HepG2 (cell line): ENCODE measurements around the gene SMIM13. TPM values are rescaled to one million over a fixed set of nuclear protein-coding genes. Genes with fewer than 3 reads are reported as not detected.
A peak's percentile ranks its signal among the peaks of the same experiment; 100 is the strongest.

ENCODE experiments used
- CBX5 ChIP-seq: sonication (generic); formaldehyde crosslinking; IDR thresholded peaks from 2 replicates; pipeline ENCODE4 v1.4.0; 2020; ENCODE audit warnings: missing genetic modification reagents, borderline replicate concordance
- ERF ChIP-seq: IDR thresholded peaks from 2 replicates; pipeline ENCODE4 v1.6.1; 2018; ENCODE audit warnings: missing biosample characterization, missing genetic modification reagents
- HDAC2 ChIP-seq: sonication (generic); formaldehyde crosslinking; IDR thresholded peaks from 2 replicates; pipeline ENCODE4 v1.4.0; 2020; ENCODE audit warnings: missing genetic modification reagents
- HHEX ChIP-seq: IDR thresholded peaks from 2 replicates; pipeline ENCODE4 v1.6.1; 2016; ENCODE audit warnings: control low read depth
- IKZF1 ChIP-seq: fragments of 450-650 bp; IDR thresholded peaks from 2 replicates; pipeline ENCODE4 v1.7.1; 2016
- IRF2 ChIP-seq: IDR thresholded peaks from 2 replicates; pipeline ENCODE4 v1.6.1; 2018; ENCODE audit warnings: missing genetic modification reagents, missing compliant biosample characterization
- MBNL3 ChIP-seq: fragments of 250-450 bp; sonication (Bioruptor Pico); conservative IDR thresholded peaks from 2 replicates; pipeline ENCODE4 v1.8.0; 2022; ENCODE audit warnings: mild to moderate bottlenecking, inconsistent platforms
- NCOA2 ChIP-seq: sonication (generic); formaldehyde crosslinking; IDR thresholded peaks from 2 replicates; pipeline ENCODE4 v1.8.0; 2022; ENCODE audit warnings: inconsistent platforms
- NR2C2 ChIP-seq: sonication (generic); formaldehyde crosslinking; IDR thresholded peaks from 2 replicates; pipeline ENCODE4 v1.4.0; 2020; ENCODE audit warnings: missing genetic modification reagents, mild to moderate bottlenecking, moderate library complexity, borderline replicate concordance
- NRL ChIP-seq: sonication (generic); formaldehyde crosslinking; IDR thresholded peaks from 2 replicates; pipeline ENCODE4 v1.5.0; 2020; ENCODE audit warnings: missing genetic modification reagents, mild to moderate bottlenecking, moderate library complexity, borderline replicate concordance
- RCOR2 ChIP-seq: IDR thresholded peaks from 2 replicates; pipeline ENCODE4 v1.6.1; 2016; ENCODE audit warnings: missing biosample characterization, missing genetic modification reagents
- SP2 ChIP-seq: sonication (generic); formaldehyde crosslinking; IDR thresholded peaks from 2 replicates; pipeline ENCODE4 v1.5.1; 2020; ENCODE audit warnings: mild to moderate bottlenecking, missing genetic modification reagents
- TEAD3 ChIP-seq: optimal IDR thresholded peaks from 2 replicates; pipeline ENCODE3; 2016; ENCODE audit warnings: borderline replicate concordance
- ZFP62 ChIP-seq: sonication (generic); formaldehyde crosslinking; IDR thresholded peaks from 2 replicates; pipeline ENCODE4 v1.4.0; 2020; ENCODE audit warnings: missing genetic modification reagents
- ZNF205 ChIP-seq: IDR thresholded peaks from 2 replicates; pipeline ENCODE4 v1.6.1; 2018; ENCODE audit warnings: missing biosample characterization, missing genetic modification reagents
- ZNF264 ChIP-seq: sonication (generic); formaldehyde crosslinking; IDR thresholded peaks from 2 replicates; pipeline ENCODE4 v1.4.0; 2020; ENCODE audit warnings: missing genetic modification reagents
- ZNF432 ChIP-seq: sonication (generic); formaldehyde crosslinking; IDR thresholded peaks from 2 replicates; pipeline ENCODE4 v1.5.0; 2020; ENCODE audit warnings: missing genetic modification reagents, mild to moderate bottlenecking, borderline replicate concordance
- ZNF44 ChIP-seq: sonication (generic); formaldehyde crosslinking; IDR thresholded peaks from 2 replicates; pipeline ENCODE4 v1.5.1; 2020; ENCODE audit warnings: mild to moderate bottlenecking, missing genetic modification reagents
- ZNF543 ChIP-seq: sonication (generic); formaldehyde crosslinking; IDR thresholded peaks from 2 replicates; pipeline ENCODE4 v1.4.0; 2020; ENCODE audit warnings: mild to moderate bottlenecking, missing genetic modification reagents
- ZNF670 ChIP-seq: sonication (generic); formaldehyde crosslinking; IDR thresholded peaks from 2 replicates; pipeline ENCODE4 v1.8.0; 2022; ENCODE audit warnings: mild to moderate bottlenecking, missing genetic modification reagents, borderline replicate concordance
- ZNF672 ChIP-seq: sonication (generic); formaldehyde crosslinking; IDR thresholded peaks from 2 replicates; pipeline ENCODE4 v1.8.1; 2022; ENCODE audit warnings: missing genetic modification reagents
- ZSCAN9 ChIP-seq: IDR thresholded peaks from 2 replicates; pipeline ENCODE4 v1.6.1; 2016; ENCODE audit warnings: borderline replicate concordance
- polyA plus RNA-seq, 8 experiments: library from polyadenylated mRNA; depleted of rRNA in 3 of 8; stranded (reverse) in 7 of 8; unstranded in 1 of 8; fragments of >200 nt; fragmentation: Illumina TruSeq in 4 of 8; extraction: Trizol in 4 of 8; gene quantifications; 2 replicates each; pipeline versions ENCODE4 v1.2.1 to v1.2.3, GENCODE V29; 2011 to 2016; ENCODE audit warnings: low read depth in 4 of 8, missing spikeins in 1 of 8, mixed read lengths in 1 of 8; ENCODE audit not compliant: insufficient read depth in 1 of 8
- total RNA-seq, 5 experiments: library from RNA; depleted of rRNA; stranded (reverse); fragments of >200 nt; fragmentation: Illumina TruSeq; extraction: Trizol; gene quantifications; 2 replicates each; pipeline ENCODE4 v1.2.3, GENCODE V29; 2016; ENCODE audit warnings: low read depth in 1 of 5
- TF ChIP-seq, protein P1 (sequence below): sonication (generic); formaldehyde crosslinking; IDR thresholded peaks from 2 replicates; pipeline ENCODE4 v1.5.0; 2020; ENCODE audit warnings: mild to moderate bottlenecking, missing genetic modification reagents
- TF ChIP-seq, protein P2 (sequence below): sonication (generic); formaldehyde crosslinking; IDR thresholded peaks from 2 replicates; pipeline ENCODE4 v1.4.0; 2020; ENCODE audit warnings: missing genetic modification reagents, borderline replicate concordance
- TF ChIP-seq, protein P3 (sequence below): conservative IDR thresholded peaks from 2 replicates; pipeline ENCODE4 v1.6.1; 2018; ENCODE audit warnings: missing genetic modification reagents
- TF ChIP-seq, protein P4 (sequence below): sonication (generic); formaldehyde crosslinking; IDR thresholded peaks from 2 replicates; pipeline ENCODE4 v1.4.0; 2020; ENCODE audit warnings: mild to moderate bottlenecking, missing genetic modification reagents

Gene SMIM13
- total and polyA plus RNA-seq, 2 of the 13 experiments (the other 11 are each of a cell fraction or from before 2014, with no cell fraction given) = 2.7 to 10.2 TPM

DNA sequence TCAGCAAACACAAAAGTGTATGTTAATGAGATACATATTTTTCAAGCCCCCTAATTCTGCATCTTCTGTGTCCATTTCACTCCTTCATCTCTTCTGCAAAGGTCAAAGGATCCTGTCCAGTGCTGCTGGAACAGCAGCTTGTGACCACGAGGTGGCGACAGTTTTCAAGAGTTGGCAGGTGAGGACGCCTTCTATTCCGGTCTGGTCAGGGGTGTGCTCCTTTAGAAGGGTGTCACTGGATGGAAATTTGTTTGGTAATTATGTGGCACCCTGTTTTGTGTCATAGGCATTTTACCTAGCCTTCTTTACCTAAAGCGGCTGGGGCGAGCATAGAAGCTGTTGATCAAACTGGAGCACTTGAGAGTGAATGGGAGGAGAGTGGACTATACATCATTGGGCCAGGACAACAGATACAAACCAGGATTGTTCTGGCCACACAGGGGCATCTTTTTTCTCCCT lies 50.8 kb downstream of the SMIM13 start (continued):
- peak; percentile 76; the same call in 1 of the 2 replicates for TF ChIP-seq NR2C2 (CRISPR knock-in tag)
- TF ChIP-seq ZNF543 (CRISPR knock-in tag) = no peak
- TF ChIP-seq ZSCAN9 (CRISPR knock-in tag) = peak; percentile 44; the same call in 1 of the 2 replicates
- TF ChIP-seq MBNL3 (CRISPR knock-in tag) = no peak
- no peak for TF ChIP-seq IKZF1
- 0 out of 2 replicates have a peak, but pooled peaks have one; percentile 46 for TF ChIP-seq ERF (CRISPR knock-in tag)
- 0 out of 2 replicates have a peak, but pooled peaks have one; percentile 30 for TF ChIP-seq NCOA2
- TF ChIP-seq ZNF672 = no peak
- 0 out of 2 replicates have a peak, but pooled peaks have one; percentile 25 for TF ChIP-seq RCOR2
- TF ChIP-seq HHEX (CRISPR knock-in tag) = no peak
- TF ChIP-seq, protein P1, sequence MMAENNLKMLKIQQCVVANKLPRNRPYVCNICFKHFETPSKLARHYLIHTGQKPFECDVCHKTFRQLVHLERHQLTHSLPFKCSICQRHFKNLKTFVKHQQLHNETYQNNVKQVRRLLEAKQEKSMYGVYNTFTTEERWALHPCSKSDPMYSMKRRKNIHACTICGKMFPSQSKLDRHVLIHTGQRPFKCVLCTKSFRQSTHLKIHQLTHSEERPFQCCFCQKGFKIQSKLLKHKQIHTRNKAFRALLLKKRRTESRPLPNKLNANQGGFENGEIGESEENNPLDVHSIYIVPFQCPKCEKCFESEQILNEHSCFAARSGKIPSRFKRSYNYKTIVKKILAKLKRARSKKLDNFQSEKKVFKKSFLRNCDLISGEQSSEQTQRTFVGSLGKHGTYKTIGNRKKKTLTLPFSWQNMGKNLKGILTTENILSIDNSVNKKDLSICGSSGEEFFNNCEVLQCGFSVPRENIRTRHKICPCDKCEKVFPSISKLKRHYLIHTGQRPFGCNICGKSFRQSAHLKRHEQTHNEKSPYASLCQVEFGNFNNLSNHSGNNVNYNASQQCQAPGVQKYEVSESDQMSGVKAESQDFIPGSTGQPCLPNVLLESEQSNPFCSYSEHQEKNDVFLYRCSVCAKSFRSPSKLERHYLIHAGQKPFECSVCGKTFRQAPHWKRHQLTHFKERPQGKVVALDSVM (CRISPR knock-in tag) = no peak
- TF ChIP-seq ZNF264 = no peak
- TF ChIP-seq ZNF670 = no peak
- TF ChIP-seq, protein P2, sequence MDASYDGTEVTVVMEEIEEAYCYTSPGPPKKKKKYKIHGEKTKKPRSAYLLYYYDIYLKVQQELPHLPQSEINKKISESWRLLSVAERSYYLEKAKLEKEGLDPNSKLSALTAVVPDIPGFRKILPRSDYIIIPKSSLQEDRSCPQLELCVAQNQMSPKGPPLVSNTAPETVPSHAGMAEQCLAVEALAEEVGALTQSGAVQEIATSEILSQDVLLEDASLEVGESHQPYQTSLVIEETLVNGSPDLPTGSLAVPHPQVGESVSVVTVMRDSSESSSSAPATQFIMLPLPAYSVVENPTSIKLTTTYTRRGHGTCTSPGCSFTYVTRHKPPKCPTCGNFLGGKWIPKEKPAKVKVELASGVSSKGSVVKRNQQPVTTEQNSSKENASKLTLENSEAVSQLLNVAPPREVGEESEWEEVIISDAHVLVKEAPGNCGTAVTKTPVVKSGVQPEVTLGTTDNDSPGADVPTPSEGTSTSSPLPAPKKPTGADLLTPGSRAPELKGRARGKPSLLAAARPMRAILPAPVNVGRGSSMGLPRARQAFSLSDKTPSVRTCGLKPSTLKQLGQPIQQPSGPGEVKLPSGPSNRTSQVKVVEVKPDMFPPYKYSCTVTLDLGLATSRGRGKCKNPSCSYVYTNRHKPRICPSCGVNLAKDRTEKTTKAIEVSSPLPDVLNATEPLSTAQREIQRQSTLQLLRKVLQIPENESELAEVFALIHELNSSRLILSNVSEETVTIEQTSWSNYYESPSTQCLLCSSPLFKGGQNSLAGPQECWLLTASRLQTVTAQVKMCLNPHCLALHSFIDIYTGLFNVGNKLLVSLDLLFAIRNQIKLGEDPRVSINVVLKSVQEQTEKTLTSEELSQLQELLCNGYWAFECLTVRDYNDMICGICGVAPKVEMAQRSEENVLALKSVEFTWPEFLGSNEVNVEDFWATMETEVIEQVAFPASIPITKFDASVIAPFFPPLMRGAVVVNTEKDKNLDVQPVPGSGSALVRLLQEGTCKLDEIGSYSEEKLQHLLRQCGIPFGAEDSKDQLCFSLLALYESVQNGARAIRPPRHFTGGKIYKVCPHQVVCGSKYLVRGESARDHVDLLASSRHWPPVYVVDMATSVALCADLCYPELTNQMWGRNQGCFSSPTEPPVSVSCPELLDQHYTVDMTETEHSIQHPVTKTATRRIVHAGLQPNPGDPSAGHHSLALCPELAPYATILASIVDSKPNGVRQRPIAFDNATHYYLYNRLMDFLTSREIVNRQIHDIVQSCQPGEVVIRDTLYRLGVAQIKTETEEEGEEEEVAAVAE (CRISPR knock-in tag) = no peak
- TF ChIP-seq, protein P3, sequence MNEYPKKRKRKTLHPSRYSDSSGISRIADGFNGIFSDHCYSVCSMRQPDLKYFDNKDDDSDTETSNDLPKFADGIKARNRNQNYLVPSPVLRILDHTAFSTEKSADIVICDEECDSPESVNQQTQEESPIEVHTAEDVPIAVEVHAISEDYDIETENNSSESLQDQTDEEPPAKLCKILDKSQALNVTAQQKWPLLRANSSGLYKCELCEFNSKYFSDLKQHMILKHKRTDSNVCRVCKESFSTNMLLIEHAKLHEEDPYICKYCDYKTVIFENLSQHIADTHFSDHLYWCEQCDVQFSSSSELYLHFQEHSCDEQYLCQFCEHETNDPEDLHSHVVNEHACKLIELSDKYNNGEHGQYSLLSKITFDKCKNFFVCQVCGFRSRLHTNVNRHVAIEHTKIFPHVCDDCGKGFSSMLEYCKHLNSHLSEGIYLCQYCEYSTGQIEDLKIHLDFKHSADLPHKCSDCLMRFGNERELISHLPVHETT (CRISPR knock-in tag) = 0 out of 2 replicates have a peak, but pooled peaks have one; percentile 30
- peak; percentile 79; the same call in 1 of the 2 replicates for TF ChIP-seq CBX5 (CRISPR knock-in tag)
- TF ChIP-seq, protein P4, sequence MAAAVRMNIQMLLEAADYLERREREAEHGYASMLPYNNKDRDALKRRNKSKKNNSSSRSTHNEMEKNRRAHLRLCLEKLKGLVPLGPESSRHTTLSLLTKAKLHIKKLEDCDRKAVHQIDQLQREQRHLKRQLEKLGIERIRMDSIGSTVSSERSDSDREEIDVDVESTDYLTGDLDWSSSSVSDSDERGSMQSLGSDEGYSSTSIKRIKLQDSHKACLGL (CRISPR knock-in tag) = no peak
- TF ChIP-seq ZNF44 (CRISPR knock-in tag) = no peak
- TF ChIP-seq SP2 (CRISPR knock-in tag) = no peak
- peak; percentile 69 for TF ChIP-seq IRF2
- TF ChIP-seq ZNF432 (CRISPR knock-in tag) = no peak
- peak; percentile 57 for TF ChIP-seq TEAD3 (CRISPR knock-in tag)
- TF ChIP-seq ZNF205 (CRISPR knock-in tag) = peak; percentile 66; the same call in 1 of the 2 replicates
- TF ChIP-seq HDAC2 (CRISPR knock-in tag) = peak; percentile 46; the same call in 1 of the 2 replicates
- no peak for TF ChIP-seq ZFP62
- TF ChIP-seq NRL (CRISPR knock-in tag) = no peak
